ENCODE measurements around the gene USP17L15. TPM values are rescaled to one million over a fixed set of nuclear protein-coding genes. Genes with fewer than 3 reads are reported as not detected.

USP17L15 gene, protein sequence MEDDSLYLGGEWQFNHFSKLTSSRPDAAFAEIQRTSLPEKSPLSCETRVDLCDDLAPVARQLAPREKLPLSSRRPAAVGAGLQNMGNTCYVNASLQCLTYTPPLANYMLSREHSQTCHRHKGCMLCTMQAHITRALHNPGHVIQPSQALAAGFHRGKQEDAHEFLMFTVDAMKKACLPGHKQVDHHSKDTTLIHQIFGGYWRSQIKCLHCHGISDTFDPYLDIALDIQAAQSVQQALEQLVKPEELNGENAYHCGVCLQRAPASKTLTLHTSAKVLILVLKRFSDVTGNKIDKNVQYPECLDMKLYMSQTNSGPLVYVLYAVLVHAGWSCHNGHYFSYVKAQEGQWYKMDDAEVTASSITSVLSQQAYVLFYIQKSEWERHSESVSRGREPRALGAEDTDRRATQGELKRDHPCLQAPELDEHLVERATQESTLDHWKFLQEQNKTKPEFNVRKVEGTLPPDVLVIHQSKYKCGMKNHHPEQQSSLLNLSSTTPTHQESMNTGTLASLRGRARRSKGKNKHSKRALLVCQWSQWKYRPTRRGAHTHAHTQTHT
- total RNA-seq (2022; extraction: Qiagen RNA extraction): not detected in 5 replicates

DNA sequence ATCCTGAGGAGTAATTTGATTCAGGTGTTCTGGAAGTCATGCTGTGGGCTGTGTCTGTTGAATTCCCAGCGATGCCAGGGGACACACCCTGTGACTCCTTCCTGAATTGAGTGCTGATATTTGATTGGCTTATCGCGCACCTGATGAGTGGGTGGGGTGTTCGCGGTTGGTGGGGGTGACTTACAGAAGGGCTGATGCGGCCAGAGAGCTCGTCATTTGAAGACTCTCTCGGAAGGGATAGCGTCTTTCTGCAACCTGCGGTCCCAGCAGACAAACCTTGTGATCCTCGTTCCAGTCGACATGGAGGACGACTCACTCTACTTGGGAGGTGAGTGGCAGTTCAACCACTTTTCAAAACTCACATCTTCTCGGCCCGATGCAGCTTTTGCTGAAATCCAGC lies at the start of gene USP17L15:
TSS of gene USP17L15 (plus strand) at position 301 of the 400 bp plus-strand sequence. CDS start at position 301, 0 bp downstream.

DNA sequence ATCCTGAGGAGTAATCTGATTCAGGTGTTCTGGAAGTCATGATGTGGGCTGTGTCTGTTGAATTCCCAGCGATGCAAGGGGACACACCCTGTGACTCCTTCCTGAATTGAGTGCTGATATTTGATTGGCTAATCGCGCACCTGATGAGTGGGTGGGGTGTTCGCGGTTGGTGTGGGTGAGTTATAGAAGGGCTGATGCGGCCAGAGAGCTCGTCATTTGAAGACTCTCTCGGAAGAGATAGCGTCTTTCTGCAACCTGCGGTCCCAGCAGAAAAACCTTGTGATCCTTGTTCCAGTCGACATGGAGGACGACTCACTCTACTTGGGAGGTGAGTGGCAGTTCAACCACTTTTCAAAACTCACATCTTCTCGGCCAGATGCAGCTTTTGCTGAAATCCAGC lies 23.8 kb upstream of the USP17L15 start, which contains the start of gene USP17L10:
TSS of gene USP17L10 (plus strand) at position 301 of the 400 bp plus-strand sequence. CDS start at position 301, 0 bp downstream.

GRCh38 chr4:9215105-9215504 lies 19.1 kb upstream of the USP17L15 start, which contains the start of gene USP17L11:
TSS of gene USP17L11 (plus strand) at chr4:9215405. CDS start at chr4:9215405, 0 bp downstream.

DNA sequence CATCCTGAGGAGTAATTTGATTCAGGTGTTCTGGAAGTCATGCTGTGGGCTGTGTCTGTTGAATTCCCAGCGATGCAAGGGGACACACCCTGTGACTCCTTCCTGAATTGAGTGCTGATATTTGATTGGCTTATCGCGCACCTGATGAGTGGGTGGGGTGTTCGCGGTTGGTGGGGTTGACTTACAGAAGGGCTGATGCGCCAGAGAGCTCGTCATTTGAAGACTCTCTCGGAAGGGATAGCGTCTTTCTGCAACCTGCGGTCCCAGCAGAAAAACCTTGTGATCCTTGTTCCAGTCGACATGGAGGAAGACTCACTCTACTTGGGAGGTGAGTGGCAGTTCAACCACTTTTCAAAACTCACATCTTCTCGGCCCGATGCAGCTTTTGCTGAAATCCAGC lies 14.3 kb upstream of the USP17L15 start, which contains the start of gene USP17L12:
TSS of gene USP17L12 (plus strand) at position 301 of the 400 bp plus-strand sequence. CDS start at position 301, 0 bp downstream.

GRCh38 chr4:9224596-9224995 lies 9.6 kb upstream of the USP17L15 start, which contains the start of gene USP17L13:
TSS of gene USP17L13 (plus strand) at chr4:9224896. CDS start at chr4:9224896, 0 bp downstream.

GRCh38 chr4:9243579-9243978 lies 9.4 kb downstream of the USP17L15 start, which contains the start of gene USP17L17:
TSS of gene USP17L17 (plus strand) at chr4:9243879. CDS start at chr4:9243879, 0 bp downstream.

DNA sequence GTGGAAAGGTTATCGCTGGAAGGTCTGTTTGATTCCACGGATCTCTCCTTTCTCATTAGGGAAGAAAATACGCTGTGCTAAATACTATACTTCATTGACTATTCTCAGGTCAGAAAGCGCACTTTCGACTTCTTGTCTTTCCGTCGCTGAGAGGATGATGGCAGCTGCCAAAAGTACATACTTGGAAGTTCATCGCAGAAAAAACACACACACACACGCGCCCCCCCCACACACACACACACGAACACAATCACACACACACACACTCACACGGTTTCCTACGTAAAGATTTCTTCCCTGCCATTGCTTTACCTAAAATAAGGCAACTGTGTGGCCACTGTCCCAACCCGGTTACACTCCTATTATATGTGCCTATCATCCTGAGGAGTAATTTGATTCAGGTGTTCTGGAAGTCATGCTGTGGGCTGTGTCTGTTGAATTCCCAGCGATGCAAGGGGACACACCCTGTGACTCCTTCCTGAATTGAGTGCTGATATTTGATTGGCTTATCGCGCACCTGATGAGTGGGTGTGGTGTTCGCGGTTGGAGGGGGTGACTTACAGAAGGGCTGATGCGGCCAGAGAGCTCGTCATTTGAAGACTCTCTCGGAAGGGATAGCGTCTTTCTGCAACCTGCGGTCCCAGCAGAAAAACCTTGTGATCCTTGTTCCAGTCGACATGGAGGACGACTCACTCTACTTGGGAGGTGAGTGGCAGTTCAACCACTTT lies 13.9 kb downstream of the USP17L15 start, which contains the start of gene USP17L18:
TSS of gene USP17L18 (plus strand) at position 678 of the 728 bp plus-strand sequence. CDS start at position 678, 0 bp downstream.

DNA sequence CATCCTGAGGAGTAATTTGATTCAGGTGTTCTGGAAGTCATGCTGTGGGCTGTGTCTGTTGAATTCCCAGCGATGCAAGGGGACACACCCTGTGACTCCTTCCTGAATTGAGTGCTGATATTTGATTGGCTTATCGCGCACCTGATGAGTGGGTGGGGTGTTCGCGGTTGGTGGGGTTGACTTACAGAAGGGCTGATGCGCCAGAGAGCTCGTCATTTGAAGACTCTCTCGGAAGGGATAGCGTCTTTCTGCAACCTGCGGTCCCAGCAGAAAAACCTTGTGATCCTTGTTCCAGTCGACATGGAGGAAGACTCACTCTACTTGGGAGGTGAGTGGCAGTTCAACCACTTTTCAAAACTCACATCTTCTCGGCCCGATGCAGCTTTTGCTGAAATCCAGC lies 18.9 kb downstream of the USP17L15 start, which contains the start of gene USP17L19:
TSS of gene USP17L19 (plus strand) at position 301 of the 400 bp plus-strand sequence. CDS start at position 301, 0 bp downstream.

GRCh38 chr4:9257824-9258223 lies 23.6 kb downstream of the USP17L15 start, which contains the start of gene USP17L20:
TSS of gene USP17L20 (plus strand) at chr4:9258124. CDS start at chr4:9258124, 0 bp downstream.

GRCh38 chr4:9262572-9262971 lies 28.4 kb downstream of the USP17L15 start, which contains the start of gene USP17L21:
TSS of gene USP17L21 (plus strand) at chr4:9262872. CDS start at chr4:9262872, 0 bp downstream.

GRCh38 chr4:9267319-9267718 lies 33.1 kb downstream of the USP17L15 start, which contains the start of gene USP17L22:
TSS of gene USP17L22 (plus strand) at chr4:9267619. CDS start at chr4:9267619, 0 bp downstream.

Other genes starting within 250 kb of the USP17L15 start
- not detected in 5 replicates for gene FAM90A26, start 64.0 kb upstream of the USP17L15 start, total RNA-seq (2022; extraction: Qiagen RNA extraction)
- not detected in 5 replicates for gene USP17L10, start 23.7 kb upstream of the USP17L15 start, total RNA-seq (2022; extraction: Qiagen RNA extraction)
- gene USP17L11, start 19.0 kb upstream of the USP17L15 start, total RNA-seq (2022; extraction: Qiagen RNA extraction): not detected in 5 replicates
- not detected in 5 replicates for gene USP17L12, start 14.2 kb upstream of the USP17L15 start, total RNA-seq (2022; extraction: Qiagen RNA extraction)
- not detected in 5 replicates for gene USP17L13, start 9.5 kb upstream of the USP17L15 start, total RNA-seq (2022; extraction: Qiagen RNA extraction)
- gene USP17L17, start 9.5 kb downstream of the USP17L15 start, total RNA-seq (2022; extraction: Qiagen RNA extraction): not detected in 5 replicates
- gene USP17L18, start 14.2 kb downstream of the USP17L15 start, total RNA-seq (2022; extraction: Qiagen RNA extraction): not detected in 5 replicates
- not detected in 5 replicates for gene USP17L19, start 19.0 kb downstream of the USP17L15 start, total RNA-seq (2022; extraction: Qiagen RNA extraction)
- gene USP17L20, start 23.7 kb downstream of the USP17L15 start, total RNA-seq (2022; extraction: Qiagen RNA extraction): not detected in 5 replicates
- gene USP17L21, start 28.5 kb downstream of the USP17L15 start, total RNA-seq (2022; extraction: Qiagen RNA extraction): not detected in 5 replicates
- gene USP17L22, start 33.2 kb downstream of the USP17L15 start, total RNA-seq (2022; extraction: Qiagen RNA extraction): not detected in 5 replicates
- not detected in 5 replicates for gene USP17L24, start 90.8 kb downstream of the USP17L15 start, total RNA-seq (2022; extraction: Qiagen RNA extraction)
- gene USP17L25, start 95.5 kb downstream of the USP17L15 start, total RNA-seq (2022; extraction: Qiagen RNA extraction): not detected in 5 replicates
- not detected in 5 replicates for gene USP17L26, start 100.3 kb downstream of the USP17L15 start, total RNA-seq (2022; extraction: Qiagen RNA extraction)
- not detected in 5 replicates for gene USP17L5, start 105.0 kb downstream of the USP17L15 start, total RNA-seq (2022; extraction: Qiagen RNA extraction)
- not detected in 5 replicates for gene USP17L27, start 109.8 kb downstream of the USP17L15 start, total RNA-seq (2022; extraction: Qiagen RNA extraction)
- gene USP17L28, start 114.5 kb downstream of the USP17L15 start, total RNA-seq (2022; extraction: Qiagen RNA extraction): not detected in 5 replicates
- gene USP17L29, start 119.3 kb downstream of the USP17L15 start, total RNA-seq (2022; extraction: Qiagen RNA extraction): not detected in 5 replicates
- not detected in 5 replicates for gene USP17L30, start 128.7 kb downstream of the USP17L15 start, total RNA-seq (2022; extraction: Qiagen RNA extraction)
- gene DEFB131A, start 210.0 kb downstream of the USP17L15 start, total RNA-seq (2022; extraction: Qiagen RNA extraction): not detected in 5 replicates